ENCODE measurements around the gene CAMSAP3. TPM values are rescaled to one million over a fixed set of nuclear protein-coding genes. Genes with fewer than 3 reads are reported as not detected.

The CAMSAP3 gene
- total RNA-seq, 1 donor from 2014 or later = 9.3 TPM

- TF ChIP-seq CTCF (IDR thresholded peaks at IDR 0.05; ENCODE audit: unreplicated experiment) = no peak
- H3K4me3 Mint-ChIP-seq (ENCODE audit: unreplicated experiment) = no peak overlapping the region
Observed at GRCh38 chr19:7611541-7612279, 16.0 kb downstream of the CAMSAP3 start.

DNA sequence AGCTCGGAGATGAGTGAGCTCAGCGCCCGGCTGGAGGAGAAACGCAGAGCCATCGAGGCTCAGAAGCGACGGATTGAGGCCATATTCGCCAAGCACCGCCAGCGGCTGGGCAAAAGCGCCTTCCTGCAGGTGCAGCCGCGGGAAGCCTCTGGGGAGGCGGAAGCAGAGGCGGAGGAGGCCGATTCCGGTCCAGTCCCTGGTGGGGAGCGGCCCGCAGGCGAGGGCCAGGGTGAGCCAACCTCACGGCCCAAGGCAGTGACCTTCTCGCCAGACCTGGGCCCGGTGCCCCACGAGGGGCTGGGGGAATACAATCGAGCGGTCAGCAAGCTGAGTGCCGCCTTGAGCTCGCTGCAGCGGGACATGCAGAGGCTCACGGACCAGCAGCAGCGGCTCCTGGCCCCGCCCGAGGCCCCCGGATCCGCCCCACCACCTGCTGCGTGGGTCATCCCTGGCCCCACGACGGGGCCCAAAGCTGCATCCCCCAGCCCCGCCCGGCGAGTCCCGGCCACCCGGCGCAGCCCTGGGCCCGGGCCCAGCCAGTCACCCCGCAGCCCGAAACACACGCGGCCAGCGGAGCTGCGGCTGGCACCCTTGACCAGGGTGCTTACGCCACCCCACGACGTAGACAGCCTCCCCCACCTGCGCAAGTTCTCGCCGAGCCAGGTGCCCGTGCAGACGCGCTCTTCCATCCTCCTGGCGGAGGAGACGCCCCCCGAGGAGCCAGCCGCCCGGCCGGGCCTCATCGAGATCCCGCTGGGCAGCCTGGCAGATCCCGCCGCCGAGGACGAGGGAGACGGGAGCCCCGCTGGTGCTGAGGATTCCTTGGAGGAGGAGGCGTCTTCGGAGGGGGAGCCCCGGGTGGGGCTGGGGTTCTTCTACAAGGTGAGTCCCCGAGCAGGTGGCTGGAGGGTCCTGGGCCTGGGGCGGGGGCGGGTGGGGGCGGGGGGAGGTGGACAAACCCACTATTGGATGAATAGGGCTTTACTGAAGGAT, 16.9 kb downstream of the CAMSAP3 start:
- peaks cover 8% of the 10 kb centered on the region for H3K27me3 Mint-ChIP-seq (ENCODE audit: unreplicated experiment)
- no peaks in the 10 kb centered on the region for H3K9me3 Mint-ChIP-seq (ENCODE audit: unreplicated experiment)
- no peak for DNase-seq (ENCODE audit: low spot score)
- no peak overlapping the region for H3K4me3 Mint-ChIP-seq (ENCODE audit: unreplicated experiment)
- no peaks in the 10 kb centered on the region for H3K4me1 Mint-ChIP-seq (ENCODE audit: unreplicated experiment)
- no peak for TF ChIP-seq CTCF (IDR thresholded peaks at IDR 0.05; ENCODE audit: unreplicated experiment)
- peaks cover 3% of the 10 kb centered on the region for H3K36me3 Mint-ChIP-seq (ENCODE audit: low read depth, unreplicated experiment)
- no peak overlapping the region for H3K27ac Mint-ChIP-seq (ENCODE audit: unreplicated experiment)

More at GRCh38 chr19:7611541-7612279, 16.0 kb downstream of the CAMSAP3 start:
- H3K4me1 Mint-ChIP-seq (ENCODE audit: unreplicated experiment) = no peaks in the 10 kb centered on the region
- H3K9me3 Mint-ChIP-seq (ENCODE audit: unreplicated experiment) = no peaks in the 10 kb centered on the region
- H3K27me3 Mint-ChIP-seq (ENCODE audit: unreplicated experiment) = peaks cover 8% of the 10 kb centered on the region
- DNase-seq (ENCODE audit: low spot score) = no peak
- H3K36me3 Mint-ChIP-seq (ENCODE audit: low read depth, unreplicated experiment) = peaks cover 3% of the 10 kb centered on the region
- H3K27ac Mint-ChIP-seq (ENCODE audit: unreplicated experiment) = no peak overlapping the region

DNA sequence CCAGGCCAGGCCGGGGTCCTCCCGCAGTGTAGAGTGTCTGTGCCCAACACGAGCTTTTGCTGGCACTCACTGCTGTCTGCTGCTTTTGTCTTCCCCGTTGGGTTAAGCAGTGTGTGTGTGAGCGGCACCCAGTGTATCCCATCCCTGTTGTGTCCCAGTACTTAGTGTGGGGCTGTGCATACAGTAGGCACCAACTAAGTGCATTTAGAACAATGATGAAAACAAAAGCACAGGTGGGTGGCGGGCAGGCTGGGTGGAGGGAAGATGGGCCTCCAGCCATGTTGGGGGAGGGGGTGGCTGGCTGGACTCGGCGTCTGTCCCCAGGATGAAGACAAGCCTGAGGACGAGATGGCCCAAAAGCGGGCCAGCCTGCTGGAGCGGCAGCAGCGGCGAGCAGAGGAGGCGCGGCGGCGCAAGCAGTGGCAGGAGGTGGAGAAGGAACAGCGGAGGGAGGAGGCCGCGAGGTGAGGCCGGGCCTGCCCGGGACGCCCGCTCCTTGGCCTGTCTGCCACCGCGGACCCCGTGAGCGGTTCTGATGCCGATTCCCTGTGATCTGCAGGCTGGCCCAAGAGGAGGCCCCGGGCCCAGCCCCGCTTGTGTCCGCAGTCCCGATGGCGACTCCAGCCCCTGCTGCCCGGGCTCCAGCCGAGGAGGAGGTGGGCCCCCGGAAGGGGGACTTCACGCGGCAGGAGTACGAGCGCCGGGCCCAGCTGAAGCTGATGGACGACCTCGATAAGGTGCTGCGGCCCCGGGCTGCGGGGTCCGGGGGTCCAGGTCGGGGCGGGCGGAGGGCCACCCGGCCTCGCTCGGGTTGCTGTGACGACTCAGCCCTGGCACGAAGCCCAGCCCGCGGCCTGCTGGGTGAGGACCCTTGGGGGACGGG, 19.4 kb downstream of the CAMSAP3 start:
- H3K27me3 Mint-ChIP-seq (ENCODE audit: unreplicated experiment) = peaks cover 6% of the 10 kb centered on the region
- no peaks in the 10 kb centered on the region for H3K9me3 Mint-ChIP-seq (ENCODE audit: unreplicated experiment)
- no peak overlapping the region for H3K27ac Mint-ChIP-seq (ENCODE audit: unreplicated experiment)
- peaks cover 7% of the 10 kb centered on the region for H3K36me3 Mint-ChIP-seq (ENCODE audit: low read depth, unreplicated experiment)
- DNase-seq (ENCODE audit: low spot score) = no peak
- no peak overlapping the region for H3K4me3 Mint-ChIP-seq (ENCODE audit: unreplicated experiment)
- no peak for TF ChIP-seq CTCF (IDR thresholded peaks at IDR 0.05; ENCODE audit: unreplicated experiment)
- no peaks in the 10 kb centered on the region for H3K4me1 Mint-ChIP-seq (ENCODE audit: unreplicated experiment)

DNA sequence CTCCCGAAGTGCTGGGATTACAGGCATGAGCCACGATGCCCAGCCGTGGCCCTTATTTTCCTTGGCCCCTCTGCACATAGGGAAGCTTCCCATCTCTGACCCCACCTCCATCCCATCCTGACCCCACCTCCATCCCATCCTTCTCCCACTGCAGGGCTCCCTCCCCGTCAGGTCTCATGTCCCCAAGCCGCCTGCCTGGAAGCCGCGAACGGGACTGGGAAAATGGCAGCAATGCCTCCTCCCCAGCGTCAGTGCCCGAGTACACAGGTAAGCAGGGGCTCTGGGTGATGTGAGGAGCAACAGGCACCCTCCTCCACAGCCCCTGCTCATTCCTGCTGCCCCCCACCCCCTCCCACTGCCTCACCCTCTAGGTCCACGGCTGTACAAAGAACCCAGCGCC, 21.5 kb downstream of the CAMSAP3 start:
- Mint-ChIP-seq H3K4me1 (ENCODE audit: unreplicated experiment) (no peaks in the 10 kb centered on the region), H3K36me3 (ENCODE audit: low read depth, unreplicated experiment) (peaks cover 15% of the 10 kb centered on the region), H3K27me3 (ENCODE audit: unreplicated experiment) (peaks cover 5% of the 10 kb centered on the region), H3K9me3 (ENCODE audit: unreplicated experiment) (no peaks in the 10 kb centered on the region), H3K27ac (ENCODE audit: unreplicated experiment) (no peak overlapping the region), H3K4me3 (ENCODE audit: unreplicated experiment) (no peak overlapping the region)
- DNase-seq (ENCODE audit: low spot score) = no peak
- no peak for TF ChIP-seq CTCF (IDR thresholded peaks at IDR 0.05; ENCODE audit: unreplicated experiment)

Data from endothelial cell (in vitro differentiated cells).